HG03457 (cell line): ENCODE data around the gene CTRB1.

Experiments
- ATAC-seq: cut with Tn5 transposase; IDR thresholded peaks from one replicate; pipeline ENCODE4 v1.9.1; 2021; ENCODE audit warnings: moderate number of reproducible peaks; ENCODE audit not compliant: unreplicated experiment

The CTRB1 gene

DNA sequence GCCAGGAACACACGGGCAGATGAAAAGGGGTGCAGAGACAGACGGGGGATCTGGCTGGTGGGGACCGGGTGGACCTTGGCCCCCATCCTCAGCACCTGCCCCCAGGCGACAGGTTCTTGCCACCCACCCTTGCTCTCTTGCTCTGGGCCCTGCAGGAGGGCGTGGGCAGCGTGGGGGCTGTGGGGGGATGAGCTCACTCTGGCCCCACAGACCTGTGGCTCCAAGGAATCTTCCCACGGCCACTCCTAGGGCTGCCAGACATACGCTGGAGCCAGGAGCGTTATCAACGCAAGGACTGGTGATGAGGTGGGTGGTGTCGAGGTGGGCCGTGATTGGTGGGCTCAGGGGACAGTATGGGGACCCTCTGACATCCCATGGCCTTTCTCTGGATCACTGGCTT is 6.3 kb downstream of the CTRB1 start:
- no peak for ATAC-seq

DNA sequence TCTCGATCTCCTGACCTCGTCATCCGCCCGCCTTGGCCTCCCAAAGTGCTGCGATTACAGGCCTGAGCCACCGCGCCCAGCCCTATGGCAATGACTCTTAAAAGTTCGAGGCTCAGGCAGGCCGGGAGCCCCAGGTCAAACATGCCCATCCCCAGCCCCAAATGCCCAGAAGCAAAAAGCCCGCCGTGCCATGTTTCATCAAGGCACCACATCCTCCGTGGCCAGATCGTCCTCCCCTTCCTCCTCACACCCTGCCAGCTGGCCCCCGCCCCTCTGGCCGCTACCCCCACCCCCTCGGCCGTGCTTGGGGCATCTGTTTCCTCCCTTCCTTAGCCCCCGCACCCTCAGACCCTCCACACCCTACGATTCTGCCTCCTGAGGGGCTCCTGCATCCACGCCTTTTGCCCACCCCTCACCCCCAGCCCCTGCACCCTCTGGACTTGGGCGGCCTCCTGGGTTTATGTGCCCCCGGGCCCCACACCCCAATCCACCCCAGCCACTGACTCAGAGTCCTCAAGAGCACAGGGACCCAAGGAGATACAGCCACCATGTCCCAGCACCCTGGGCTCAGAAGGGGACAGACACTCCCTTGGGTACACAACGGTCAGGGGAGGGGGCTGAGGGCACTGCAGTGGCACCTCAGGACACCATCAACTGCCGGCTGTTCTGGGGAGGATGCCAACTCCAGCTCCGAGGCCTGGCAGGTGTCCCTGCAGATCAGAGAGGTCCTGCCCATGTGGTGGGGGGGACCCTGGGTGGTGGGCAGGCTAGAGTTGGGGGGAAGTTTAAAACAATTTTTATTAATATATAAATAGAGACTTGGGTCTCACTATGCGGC is 7.1 kb downstream of the CTRB1 start:
- ATAC-seq = no peak

DNA sequence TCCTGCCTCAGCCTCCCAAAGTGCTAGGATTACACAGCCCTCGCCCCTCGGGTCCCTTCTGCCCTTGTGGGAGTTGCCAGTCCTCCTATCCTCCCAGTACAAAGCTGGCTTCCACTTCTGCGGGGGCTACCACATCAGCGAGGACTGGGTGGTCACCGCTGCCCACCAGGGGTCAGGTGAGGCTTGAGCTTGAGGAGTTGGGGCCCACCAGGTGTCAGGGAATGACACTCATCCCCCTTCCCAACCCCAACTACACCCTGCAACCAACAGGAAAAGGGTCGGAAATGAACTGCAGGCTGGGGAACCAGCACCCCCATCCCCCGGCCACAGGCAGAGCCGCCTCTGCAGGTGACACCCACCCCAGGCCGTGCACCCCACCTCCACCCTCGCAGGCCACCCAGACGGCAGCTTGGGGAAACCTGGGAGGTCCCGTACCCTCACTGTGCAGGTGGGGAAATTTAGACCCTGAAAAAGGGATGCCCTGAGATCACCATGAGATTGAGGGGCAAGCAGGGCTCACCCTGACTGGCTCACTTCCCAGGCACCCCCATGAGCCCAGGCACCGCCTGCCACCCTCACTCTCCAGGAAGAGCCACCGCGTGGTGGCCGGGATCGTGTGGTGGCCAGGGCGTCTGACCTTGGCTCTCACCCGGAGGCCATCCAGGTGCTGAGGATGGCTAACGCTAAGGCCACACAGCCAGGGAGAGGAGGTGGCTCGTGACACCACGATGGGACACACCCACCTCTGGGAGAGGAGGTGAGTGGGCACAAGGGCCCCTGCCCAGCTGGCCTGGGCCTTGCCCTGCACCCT is 8.0 kb downstream of the CTRB1 start:
- no peak for ATAC-seq

DNA sequence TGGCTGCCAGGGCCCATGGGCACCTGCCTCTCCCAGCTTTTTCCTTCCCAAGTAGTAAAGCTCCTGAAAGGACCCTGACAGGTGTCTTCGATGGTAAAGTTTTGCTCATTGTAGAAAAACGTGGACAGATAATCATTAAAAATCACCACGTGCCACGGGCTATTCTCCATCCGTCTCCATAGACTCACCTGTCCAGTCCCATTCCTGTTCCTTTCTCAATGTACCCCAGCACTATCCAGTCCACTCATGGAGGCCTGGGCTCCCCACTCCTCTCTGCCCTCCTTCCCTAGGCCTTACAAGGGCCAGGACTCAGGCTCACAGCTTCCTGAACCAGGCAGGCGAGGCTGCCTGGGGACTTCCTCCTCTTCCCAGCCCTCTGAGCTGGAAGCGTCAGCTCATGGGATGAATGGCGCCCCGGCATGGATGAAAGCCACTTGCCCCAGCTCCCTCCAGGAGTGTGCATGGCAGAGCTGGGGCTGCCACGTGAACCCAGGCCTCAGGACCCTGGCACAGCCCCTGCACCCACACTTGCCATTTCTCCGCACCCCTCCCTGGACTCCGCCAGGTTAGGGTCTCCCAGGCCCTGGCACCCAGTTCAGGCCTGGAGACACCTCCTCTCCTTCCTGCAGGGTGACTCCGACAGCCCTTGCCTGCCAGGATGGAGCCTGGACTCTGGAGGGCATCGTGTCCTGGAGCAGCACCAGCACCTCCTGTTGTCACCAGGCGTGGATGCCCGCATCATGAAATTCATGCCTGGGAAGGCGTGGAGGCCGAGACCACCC is 8.8 kb downstream of the CTRB1 start:
- no peak for ATAC-seq

DNA sequence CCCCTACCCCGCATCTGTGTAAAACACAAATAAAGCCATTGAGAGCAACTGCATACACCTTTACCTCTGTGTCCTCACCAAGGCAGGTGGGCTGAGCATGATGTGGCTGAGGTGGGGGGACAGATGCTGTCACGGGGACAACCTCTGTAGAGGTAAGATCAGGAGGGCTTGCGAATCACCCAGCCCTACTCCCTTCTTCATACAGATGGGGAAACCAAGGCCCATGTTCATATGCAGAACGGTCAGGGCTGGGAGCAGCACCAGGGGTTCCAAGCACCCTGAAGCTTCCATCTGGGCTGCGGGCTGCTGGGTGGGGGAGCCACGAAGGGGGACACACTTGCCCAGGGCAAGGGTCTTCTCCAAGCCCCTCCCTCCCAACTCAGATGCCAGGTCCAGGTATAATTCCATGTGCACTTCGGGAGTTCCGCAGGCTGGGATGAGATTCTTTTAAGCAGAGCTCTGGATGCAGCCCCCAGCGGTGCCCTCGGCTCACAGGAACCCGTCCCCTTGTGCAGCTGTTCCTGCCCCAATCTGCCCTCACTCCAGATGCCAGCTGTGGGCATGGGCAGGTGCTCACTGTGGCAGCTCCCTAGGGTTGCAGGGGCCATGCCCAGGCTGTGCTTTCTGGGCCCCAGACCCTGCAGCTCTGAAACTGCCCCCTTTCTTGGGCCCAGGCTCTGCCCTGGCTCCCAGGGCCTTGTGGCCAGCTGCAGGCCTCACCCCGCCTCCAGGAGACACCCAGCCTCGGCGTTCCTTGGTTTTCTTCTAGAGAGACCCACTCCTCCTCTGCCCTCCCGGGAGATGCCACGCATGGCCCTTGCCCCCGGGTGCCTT is 9.6 kb downstream of the CTRB1 start:
- ATAC-seq = no peak

DNA sequence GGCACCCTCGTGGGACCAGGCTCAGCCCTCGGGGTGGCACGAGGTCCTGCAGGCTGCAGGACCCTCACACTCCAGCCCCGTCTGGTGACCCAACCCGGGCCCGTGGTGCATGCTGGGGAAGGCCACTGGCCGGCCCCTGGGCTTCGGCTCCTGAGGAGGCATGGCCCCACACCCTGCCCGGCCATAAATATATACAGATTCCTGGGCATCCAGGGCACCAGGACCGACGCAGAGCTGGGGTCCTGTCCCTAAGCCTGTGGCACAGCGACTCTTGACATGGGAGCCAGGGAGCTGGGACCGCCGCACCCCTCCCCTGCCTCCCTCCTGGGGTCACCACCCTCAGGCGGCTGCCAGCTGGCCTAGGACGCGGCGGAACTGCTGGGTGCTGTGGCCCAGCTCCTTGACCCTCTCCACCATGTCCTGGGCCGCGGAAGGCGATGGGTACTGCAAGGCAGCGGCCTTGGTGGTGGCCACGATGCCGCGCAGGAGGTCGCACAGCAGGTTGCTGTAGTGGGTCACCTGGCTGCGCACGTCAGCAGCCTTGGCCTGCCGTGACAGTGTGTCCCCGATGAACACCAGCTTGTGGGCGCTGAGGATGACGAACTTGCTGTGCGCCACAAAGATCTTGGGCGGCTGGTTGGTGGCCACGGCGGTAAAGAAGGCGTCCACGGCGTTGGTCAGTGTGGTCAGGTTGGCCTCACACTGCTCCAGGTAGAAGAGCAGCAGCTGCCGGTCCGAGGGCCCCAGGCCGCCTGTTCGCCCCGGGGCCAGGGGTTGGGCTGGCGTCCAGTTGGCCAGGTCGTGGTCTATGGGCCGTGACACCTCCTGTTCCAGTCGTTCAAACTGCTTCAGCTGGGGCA is 10.6 kb downstream of the CTRB1 start:
- no peak for ATAC-seq

DNA sequence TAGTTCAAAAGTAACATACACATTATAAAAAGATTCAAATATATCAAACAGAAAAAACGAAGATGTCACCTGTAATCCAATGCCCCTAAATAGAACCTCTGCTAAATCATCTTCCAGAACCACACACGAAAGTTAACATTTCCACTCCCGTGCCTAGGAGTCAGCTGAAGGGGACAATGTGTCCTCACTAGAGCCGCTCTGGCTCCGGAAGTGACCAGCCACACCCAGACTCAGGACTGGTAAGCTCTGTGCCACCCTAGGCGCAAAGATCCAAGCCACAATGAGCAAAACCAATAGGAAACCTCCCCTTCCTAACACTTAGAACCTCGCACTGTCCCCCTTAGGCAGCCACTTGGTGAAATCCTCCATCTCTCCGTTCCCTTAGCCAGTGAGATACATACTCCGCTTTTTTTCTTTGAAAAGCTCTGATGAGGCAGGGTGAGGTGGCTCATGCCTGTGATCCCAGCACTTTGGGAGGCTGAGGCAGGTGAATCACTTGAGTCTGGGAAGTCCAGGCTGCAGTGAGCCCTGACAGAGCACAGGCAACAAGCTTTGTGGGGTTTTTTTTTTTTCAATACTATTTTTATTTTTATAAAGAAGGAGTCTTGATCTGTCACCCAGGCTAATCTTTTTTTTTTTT is 11.8 kb downstream of the CTRB1 start:
- no peak for ATAC-seq

DNA sequence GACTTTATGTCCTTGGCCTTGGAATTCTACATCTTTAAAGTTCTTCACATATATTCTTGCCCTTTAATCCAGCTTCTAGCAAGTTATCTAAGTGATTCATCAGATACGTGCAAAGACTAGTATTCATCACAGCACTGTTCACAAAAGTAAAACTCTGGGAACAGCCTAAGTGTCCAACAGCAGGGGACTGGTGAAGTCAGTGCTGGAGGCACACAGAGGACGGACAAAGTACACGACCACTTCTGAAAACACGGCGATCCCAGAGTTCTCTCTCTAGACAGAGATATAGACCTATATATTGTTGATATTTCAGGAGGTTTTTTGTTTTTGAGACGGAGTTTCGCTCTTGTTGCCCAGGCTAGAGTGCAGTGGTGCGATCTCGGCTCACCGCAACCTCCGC is 12.8 kb downstream of the CTRB1 start:
- no peak for ATAC-seq

DNA sequence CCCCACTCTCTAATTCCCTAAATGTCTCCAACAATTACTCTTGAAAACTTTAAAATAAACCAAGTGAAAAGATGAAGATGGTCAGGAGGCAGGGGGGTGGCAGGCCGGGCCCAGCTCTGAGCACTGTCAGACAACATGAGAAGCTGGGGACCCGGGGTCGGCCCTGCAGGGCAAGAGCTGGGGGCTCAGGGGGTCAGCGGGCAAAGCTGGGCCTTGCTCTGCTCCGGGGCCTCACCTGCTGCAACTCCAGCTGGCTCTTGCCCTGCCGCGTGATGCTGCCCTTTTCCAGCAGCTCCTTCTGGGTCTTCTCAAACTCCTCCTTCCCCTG is 14.8 kb downstream of the CTRB1 start:
- ATAC-seq = no peak

DNA sequence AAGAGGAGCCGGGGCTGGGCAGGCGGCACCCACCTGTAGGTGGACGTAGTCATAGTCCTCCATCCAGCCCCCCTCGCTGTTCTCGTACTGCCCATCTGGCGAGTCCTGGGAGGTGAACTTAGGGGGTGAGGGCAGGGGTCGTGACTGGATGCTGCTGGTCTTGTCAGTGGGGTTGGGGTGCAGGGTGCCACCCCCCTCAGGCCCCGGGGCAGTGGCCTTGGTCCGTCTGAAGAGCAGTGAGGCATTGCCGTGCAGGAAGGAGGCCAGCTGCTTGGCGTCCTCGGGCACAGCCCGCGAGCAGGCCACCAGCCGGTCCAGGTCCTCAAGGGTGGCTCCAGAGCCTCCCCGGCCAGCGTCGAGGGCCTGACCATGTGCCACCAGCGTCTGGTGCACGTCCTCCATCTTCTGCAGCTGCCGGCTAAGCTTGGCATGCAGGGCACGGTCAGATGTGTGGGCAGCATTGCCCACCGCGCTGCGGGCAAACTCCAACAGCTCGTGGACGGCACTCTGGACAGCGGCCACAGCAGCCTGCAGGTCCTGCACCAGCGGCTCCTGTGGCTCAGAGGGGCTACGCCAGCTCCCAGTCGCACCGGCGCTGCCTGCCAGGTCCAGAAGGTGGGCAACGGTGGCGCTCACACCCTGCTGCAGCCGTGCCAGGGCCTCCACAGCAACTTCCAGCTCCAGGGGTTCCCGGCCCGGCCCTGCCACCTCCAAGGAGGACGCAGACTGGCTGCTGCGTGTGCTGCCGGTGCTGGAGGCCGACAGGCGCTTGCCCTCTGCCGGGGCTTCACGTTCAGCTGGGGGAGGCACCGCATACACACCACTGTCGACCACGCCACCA is 16.3 kb downstream of the CTRB1 start:
- no peak for ATAC-seq

DNA sequence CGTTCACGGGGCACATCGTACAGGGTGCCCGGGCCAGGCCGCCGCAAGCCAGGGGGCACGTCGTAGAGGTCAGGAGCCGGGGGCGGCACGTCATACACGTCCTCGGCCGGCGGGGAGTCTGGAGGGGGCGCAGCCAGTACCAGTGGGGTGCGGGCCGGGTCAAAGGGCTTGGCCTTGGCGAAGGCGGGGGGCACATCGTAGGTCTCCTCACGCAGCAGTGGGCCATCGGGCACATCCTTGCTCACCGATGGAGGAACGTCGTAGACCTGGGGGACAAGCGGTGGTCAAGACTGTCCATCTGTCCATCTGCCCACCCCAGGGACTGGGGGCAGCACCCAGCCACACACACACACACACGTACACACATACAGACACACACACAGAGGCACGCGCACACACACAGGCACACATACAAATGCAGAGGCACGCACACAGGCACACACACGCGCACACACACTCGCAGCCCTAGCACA is 17.0 kb downstream of the CTRB1 start:
- no peak for ATAC-seq

DNA sequence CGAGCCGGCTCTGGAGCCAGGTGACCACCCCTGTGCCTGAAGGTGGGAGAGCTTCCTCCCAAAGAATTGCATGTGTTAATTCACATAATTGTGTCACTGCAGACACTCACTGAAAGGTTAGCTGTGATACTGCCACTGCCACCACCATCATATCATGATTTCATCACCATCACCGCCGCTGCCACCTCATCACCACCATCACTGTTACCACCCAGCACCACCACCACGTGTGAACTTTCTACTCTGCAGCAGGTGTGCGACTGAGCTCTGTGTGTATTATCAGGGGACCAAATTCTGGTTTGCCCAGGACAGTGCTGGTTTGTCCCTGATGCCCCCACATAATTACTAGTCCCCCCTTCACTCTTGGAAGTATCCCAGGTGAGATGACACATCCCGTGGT is 17.4 kb downstream of the CTRB1 start:
- ATAC-seq = no peak

DNA sequence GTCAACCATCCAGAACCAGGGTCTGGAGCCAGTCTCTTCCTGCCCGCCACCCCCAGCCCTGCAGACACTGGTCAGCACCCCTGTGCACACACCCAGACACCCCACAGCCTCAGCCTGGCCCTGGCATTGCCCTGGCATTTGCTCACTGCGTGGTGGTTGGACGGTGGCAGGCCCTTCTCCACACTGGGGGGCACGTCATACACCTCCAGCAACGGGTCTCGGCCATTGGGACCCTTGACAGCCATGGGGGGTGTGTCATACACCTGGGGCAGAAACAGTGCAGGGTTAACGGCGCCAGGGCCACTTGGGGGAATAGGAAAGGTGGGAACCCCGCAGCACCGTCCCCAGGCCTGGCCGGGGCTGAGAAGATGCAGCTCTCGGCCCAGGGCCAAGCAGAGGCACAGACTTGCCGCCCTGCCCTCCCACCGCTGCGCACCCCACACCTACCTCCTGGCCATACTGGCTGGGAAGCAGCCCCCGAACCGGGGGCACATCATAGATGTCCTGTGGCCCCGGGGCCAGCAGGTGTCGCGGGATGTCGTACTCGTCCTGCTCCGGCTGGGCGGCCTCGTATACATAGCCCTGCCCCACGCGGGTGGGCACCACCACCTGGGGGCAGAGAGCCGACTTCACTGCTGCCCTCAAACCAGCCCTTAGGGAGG is 18.1 kb downstream of the CTRB1 start:
- no peak for ATAC-seq

DNA sequence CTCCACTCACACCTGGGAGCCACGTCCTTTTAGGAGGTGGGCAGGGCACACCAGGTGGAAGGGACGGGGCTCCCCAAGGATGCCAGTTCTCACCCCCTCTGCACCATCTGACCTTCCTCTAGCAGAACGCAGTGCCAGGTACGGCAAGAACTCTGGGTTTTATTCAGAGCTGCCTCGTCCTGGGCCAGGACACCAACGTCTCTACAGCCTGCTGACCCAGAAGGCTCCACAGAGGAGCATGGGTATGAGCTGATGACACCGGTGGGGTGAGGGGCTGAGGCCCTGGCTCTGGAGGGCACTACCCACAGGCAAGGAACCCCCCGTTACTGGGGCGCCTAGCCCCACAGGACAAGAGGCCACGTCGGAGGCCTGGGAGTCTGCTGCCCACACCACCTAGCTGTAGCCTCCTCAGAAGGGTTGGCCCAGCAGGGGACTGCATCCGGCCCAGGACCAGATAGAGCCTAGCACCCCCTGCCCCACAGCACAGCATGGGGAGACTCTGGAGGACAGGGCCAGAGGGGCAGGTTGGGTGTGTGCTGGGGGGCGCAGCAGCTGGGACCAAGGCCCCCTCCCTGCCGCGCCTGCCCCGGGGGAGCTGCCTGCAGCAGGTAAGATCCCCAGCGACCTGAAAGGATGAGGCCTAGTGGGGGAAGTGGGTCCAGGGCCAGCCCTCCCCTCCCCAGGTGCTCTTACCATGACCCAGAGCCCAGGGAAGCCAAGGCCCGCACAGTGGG is 18.8 kb downstream of the CTRB1 start:
- ATAC-seq = no peak

DNA sequence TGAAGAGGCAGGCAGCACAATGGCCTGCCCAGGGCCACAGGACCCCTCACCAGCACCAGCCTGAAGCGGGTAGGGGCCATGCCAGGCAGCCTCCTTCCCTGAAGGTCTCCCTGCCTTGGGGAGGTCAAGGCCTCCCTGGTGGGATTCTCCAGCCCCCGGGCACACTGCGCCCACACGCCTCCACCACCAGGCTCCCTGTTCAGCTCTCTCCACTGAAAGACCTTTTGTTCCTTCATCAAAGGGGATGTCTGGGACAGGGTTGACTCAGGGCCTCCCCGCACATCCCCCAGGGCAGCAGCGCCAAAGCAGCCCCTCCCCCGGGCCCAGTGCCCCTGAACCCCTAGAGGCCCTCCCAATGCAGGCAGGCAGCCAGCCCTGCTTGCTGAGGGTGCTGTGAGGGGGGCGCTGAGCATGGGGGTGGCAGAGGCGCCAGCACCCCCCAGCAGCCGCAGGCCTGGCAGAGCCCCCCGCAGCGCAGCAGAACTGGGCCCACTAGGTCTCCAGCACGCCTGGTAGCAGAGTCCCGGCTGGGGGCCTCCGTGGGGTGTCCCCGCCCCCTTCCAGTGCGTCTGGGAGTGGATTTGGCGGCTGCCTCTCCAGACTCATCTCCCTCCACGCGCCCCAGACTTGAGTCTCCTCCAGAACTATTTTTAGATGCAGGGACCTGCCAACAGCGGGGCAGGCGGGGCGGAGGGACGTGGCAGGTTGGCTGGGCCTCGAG is 19.5 kb downstream of the CTRB1 start:
- ATAC-seq = no peak

DNA sequence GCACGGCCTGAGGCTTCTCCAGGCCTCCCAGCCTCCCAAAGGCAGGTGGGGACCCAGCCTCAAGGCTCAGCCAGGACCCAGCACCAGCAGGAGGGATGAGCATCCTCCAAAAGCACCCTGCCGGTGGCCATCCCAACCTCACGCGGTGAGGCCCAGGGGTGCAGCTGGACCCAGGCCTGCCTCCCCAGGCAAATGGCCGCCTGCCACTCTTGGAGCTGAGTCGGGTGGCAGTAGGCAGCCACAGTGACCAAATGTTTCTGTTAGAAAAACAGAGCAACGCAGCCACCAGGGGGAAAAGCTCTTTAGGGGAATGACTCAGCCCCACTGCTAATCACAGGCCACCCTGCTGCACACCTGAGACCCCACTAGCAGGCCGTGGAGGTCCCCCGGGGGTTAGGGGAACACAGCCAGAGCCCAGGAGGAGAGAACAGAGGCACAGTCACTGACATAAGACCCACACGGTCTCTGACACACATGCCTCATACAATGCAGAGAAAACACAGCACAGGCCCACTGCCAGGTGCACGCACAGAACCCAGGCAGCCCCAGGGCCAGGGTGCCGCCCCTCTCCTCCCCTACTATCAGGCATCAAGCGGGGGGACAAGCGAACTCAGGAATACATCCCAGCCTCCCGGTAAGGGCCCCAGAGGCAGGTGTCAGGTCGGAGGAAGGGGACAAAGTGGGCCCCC is 20.2 kb downstream of the CTRB1 start:
- ATAC-seq = no peak
